22Rv1 (cell line): ENCODE data around the gene NOXA1.

Experiments
- CTCF ChIP-seq: fragments of 450-650 bp; IDR thresholded peaks from 2 replicates; pipeline ENCODE4 v1.5.1; 2017; ENCODE audit warnings: mild to moderate bottlenecking
- ZFX ChIP-seq: fragments of 450-650 bp; IDR thresholded peaks from 2 replicates; pipeline ENCODE4 v1.6.1; 2017; ENCODE audit warnings: antibody characterized with exemption, borderline replicate concordance

- TF ChIP-seq CTCF = no peak
- TF ChIP-seq ZFX = no peak
Observed at GRCh38 chr9:137390553-137391410, 32.4 kb upstream of the NOXA1 start.
